HG02798 (cell line): ENCODE data around the gene WFIKKN2.

Source experiments
- ATAC-seq: cut with Tn5 transposase; IDR thresholded peaks from one replicate; pipeline ENCODE4 v1.9.1; 2021; ENCODE audit warnings: mild to moderate bottlenecking; ENCODE audit not compliant: unreplicated experiment, poor library complexity

Gene WFIKKN2

DNA sequence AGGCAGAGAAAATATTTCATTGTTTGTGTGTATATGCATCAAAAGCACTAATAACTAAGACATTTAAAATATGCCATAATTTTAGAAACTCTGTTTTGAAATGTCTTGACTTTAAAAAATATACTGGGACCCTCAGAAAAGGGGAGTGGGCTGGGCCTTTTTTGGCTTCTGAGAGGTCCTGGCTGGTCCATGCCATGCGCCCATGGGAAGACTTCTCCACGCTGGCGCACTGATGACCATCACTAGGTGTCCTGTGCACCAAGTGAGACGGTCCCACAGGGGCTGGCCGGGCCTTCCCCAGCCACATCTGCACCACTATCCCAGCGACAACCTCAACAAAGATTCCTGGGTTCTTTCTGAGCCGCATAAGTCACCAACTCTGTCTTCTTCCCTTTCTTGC, 27.0 kb upstream of the WFIKKN2 start:
- ATAC-seq, result no peak

DNA sequence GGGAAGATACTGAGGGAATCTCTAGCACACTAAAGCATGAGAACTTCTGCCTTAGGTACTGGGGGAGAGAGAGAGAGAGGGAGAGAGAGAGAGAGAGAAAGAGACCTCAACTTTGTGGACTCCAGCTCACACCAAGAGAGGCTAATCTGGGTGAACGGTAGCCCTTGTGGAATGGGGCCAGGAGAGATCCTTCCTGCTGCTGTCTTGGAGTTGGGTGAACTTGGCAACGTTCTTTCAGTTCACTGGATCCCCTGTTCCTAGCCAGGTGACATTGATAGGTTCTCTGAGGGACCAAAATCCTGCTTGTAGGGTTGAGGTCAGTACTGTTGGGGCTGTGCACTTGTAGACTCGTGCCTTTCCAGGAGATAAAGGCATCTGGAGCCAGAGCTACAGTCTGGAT, 26.5 kb upstream of the WFIKKN2 start:
- no peak for ATAC-seq

DNA sequence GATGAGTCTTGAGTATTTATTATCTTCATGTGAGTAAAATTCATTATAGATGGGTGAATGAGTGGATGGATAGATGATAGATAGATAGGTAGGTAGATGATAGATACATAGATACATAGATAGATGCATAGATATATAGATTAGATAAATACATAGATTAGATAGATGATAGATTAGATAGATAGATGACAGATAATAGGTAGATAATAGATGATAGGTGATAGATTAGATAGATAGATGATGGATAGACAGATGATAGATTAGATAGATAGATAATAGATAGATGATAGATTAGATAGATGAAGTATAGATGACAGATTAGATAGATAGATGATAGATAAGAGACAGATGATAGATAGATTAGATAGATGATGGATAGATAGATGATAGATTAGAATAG, 21.8 kb upstream of the WFIKKN2 start:
- no peak for ATAC-seq

DNA sequence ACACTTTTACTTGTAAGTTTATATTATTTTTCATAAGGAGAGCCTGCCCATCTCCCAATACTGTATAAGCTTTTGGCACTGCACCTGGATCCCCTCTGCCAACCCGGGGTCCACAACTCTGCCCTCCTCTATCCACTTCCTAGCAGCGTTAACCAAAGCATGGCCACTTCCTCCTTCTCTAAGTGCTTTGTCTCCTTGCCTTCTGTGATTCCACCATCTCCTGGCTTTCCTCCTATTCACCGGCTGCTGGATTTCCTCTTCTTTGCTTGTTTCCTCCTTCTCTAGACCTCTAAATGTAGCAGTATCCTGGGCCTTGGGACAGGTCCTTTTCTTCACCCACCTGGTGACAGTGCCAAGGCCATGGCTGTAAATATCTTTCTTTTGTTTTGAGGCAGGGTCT, 20.0 kb upstream of the WFIKKN2 start:
- ATAC-seq, result no peak

DNA sequence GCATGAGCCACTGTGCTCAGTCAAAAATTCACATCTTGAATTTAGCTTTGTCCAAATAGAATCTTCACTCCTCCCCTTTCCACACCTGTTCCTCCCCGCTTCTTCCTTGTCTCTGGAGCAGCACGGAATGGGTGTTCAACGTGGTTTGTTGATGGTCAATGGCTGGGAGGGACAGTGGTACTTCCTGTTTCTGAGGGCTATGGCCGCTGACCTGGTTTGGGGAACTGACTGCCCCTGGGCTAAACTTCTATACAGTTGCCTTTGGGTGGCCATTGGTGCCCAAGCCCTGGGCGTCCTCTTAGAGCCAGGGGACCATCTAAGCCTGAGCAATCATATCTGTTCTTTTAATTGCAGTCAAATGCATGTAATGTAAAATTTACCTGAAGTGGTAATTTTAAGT, 19.1 kb upstream of the WFIKKN2 start:
- no peak for ATAC-seq

DNA sequence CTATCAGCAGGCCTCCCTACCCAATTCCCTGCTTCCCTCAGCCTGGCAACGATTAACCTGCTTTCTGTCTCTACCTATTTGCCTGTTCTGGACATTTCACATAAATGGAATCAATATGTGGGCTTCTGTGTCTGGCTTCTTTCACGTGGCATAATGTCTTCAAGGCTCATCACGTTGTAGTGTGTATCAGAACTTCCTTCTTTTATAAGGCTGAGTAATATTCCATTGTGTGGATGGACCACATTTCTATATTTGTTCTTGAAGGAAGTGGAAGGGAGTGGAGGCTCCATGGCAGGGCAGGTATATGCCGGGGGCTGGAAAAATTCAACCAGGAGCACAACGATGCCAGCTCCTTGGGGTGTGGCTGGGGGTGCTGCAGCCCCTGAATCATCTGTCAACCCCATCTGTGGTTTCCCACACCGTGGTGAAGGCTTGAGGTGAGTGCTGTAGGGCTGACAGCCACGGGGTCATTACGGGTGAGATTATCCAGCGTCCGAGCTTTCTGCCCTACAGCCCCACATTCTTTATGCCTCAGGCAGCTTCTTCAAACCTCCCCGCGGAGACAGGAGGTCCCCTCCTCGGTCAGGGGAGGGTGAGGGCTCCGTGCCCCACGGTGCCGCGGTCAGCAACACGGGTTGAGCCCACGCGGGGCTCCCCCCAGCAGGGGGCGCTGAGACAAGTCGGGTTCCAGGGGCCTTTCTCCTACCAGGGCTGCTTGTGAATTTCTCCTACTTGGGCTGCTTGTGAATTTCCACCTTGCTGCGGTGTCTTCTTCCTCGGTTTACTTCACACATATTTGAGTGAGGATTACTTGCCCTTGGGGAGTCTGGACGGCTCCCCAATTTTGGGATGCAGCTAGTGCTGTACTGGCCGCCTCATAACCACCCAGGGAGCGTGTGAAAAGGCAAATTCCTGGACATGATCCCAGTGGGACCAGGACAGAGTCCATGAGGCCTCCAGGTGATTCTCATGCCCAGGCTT, 18.3 kb upstream of the WFIKKN2 start:
- ATAC-seq, result no peak

DNA sequence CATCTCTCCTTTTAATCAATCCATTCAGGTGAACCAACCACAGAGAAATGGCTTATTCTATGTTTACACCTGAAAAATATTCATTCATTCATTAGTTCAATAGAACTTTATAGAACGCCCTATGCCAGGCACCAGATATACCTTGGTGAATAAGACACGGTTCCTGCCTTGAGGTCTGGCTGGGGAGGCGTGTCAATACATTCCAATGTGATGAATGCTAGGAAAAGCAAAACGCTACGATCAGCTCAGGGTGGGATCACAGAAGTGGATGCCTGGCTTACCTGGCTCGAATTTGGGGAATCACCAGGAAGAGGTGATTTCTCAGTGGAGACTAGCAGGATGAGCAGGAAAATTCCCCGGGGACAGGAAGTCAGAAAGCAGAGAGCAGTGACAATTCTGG, 17.5 kb upstream of the WFIKKN2 start:
- ATAC-seq, result no peak

DNA sequence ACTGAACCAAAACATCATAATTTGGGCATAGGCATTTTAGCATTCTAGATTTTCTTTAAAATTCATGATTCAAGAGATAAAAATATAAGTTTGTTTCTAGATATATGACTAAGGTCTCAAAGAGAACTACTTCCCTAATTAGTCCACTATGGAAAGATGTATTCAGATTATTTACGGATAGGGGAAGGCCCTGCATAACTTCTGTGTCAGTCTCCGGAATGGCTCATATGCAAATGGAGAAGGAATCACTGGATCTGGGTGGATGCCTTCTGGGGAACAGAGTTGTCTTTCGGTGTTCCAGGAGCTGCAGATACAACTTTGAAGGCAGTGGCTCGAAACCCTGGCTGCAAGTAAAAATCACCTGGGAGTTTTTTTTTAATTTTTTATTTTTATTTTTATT, 17.1 kb upstream of the WFIKKN2 start:
- no peak for ATAC-seq

DNA sequence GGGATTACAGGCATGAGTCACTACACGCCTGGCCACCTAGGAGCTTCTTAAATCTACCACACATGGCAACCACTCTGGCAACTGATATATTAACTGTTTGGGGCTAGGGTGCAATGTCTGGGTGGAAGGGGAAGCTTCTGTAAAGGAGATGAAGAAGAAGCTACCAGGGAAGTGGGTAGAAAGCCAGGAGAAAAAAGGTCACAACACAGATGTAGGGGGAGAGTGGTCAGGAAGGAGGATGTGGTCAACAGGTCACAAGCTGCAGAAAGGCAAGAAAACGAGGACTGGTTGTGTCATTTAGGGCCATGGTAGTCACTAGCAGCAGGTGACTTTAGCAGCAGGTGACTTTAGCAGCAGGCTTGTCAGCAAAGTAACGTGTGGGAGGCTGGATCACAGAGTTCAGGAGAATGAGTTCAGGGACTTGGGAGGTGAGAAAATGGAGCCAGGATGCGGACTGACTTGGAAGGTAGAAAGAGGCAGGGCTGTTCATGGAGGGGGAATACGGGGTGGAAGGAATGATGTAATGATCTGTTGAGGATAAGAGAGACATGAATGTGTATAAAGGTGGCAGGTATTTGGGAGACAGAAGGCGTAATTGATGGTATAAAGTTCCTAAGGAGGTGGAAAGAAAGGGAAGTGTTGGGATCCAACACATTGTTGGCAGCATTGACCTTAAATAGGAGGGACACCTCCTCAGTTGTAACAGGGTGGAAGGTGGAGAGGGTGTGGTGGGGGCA, 16.3 kb upstream of the WFIKKN2 start:
- ATAC-seq, result no peak

DNA sequence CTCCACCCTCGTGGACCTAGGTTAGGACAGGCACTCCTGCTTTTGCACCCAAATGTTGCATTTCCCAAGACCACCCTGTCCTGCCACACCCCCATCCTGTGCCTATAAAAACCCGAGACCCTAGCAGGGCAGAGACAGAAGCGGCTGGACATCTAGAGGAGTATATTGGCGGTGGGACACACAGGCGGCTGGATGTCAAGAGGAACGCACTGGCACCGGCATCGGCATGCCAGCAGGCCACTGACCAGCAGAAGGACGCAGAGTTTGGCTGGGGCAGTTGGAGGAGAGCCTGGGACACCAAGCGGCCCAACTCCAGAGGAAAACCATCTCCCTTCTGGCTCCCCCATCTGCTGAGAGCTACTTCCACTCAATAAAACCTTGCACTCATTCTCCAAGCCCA, 14.7 kb upstream of the WFIKKN2 start:
- ATAC-seq, result no peak

DNA sequence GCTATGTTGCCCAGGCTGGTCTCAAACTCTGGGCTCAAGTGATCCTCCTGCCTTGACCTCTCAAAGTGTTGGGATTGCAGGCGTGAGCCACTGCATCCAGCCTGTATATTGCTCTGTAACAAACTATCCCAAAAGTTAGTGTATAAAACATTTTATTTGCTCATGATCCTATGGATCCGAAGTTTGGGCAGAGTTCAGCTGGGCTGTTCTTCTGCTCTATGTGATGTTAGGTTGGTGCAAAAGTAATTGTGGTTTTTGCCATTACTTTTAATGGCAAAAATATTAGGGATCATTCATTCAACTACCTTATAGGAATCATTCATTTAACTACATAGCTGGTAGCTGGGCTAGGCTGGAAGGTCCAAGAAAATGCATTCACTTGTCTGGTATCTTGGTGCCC, 12.8 kb upstream of the WFIKKN2 start:
- no peak for ATAC-seq

DNA sequence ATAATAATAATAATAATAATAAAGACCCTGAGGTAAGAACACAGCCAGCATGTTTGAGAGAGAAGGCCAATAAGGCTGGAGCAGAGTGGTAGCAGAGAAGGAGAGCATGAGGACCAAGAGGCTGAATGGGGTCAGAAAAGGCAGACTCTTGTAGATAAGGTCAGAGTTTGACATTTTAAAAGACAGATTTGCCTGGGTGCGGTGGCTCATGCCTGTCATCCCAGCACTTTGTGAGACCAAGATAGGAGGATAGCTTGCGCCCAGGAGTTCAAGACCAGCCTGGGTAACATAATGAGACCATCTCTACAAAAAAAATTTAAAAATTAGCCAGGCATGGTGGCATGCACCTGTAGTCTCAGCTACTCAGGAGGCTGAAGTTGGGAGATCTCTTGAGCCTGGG, 11.0 kb upstream of the WFIKKN2 start:
- no peak for ATAC-seq

DNA sequence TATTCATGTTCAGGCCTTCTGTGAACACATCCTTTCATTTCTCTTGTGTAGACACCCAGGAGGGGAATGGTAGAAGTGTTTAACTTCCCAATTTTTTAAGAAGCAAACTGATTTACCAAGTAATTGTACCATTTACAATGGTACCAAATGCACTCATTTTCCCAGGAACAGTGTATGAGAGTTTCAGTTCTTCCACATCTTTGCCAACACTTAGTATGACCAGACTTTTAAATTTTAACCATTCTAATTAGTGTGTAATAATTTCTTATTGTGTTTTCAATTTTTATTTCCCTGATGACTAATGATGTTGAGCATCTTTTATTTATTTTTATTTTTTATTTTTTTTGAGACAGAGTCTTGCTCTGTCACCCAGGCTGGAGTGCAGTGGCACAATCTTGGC, 10.2 kb upstream of the WFIKKN2 start:
- ATAC-seq, result no peak

DNA sequence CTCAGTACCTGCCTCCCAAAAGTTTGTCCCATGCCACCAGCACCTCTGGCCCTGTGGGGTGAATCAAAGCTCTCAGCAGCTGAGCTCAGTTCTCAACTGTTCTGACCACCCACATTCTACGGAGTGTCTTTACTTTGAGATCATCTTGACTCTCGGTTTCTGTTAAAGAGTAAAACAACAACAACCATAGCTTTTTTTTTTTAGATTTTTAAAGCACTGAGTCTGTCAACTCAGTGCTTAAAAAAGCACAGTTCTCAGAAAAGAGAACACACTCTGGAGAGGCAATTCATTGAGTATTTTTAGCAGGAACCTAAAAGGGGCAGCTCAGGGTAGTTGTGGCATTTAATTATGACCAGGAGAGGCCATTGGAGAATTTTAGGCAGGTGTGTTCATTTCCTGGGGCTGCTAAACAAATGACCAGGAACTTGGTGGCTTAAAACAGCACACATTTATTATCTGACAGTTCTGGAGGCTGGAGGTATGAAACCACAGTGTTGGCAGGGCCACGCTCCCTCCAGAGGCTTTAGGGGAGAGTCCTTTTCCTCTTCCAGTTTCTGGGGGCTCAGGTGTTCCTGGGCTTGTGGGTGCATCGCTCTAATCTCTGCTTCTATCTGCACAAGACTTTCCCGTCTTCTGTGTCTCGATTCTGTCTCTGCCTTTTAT, 6.7 kb upstream of the WFIKKN2 start:
- ATAC-seq, result peak; percentile 85

DNA sequence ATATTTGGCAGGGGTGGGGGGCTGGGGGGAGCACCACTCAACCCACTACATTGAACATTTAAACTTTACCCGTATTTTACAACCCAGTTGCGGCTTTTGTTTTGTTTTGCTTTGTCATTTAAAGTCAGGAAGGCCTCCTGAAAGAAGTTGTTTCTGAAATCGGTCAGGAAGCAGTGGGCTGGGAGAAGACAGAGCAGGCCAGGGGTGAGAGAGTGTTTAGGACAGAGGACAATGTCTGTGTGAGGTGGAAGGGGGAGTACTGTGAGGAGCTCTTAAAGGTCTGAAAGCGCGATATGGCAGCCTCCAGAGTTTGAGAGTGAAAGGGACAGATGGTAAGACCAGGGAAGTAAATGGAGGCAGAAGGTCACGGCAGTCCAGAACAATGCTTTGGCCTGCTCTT, 6.1 kb upstream of the WFIKKN2 start:
- ATAC-seq, result no peak

DNA sequence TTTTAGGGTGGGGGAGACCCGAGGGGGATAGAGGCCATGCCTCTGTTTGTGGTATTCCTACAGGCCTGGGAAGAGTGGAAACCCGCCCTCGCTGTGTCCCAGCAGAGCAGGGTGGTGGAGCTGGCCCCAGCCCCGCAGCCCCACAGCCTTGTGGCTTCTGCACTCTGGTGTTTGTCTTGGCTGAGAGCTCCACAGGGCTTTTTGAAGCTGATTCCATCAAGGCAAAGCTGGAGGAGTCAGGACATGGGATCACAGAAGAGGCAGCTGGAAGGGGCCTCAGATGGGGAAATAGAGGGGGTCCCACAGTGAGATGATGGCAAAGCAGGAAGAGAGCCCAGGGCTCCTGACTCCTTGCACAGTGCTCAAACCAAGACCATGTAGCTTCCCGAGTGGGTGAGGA, 5.0 kb upstream of the WFIKKN2 start:
- no peak for ATAC-seq

DNA sequence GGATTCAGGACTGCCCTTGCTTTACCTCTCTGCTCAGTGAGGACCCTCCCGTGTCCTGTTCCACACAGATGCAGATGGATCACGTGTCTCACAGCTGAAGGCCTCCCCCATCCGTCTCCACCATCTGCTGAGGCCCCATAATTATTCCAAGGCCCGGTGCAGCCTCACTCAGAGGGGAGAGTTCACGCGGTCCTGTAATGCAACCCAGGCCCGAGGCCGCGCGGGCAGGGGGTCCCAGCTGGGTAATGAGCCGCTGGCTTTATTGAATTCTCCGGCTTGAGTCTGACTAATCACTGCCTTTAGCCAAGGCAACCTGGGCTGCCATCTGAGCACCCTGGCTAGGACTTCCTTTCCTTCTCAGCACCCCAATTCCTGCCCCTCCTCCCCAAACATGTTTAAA, 4.4 kb upstream of the WFIKKN2 start:
- no peak for ATAC-seq

DNA sequence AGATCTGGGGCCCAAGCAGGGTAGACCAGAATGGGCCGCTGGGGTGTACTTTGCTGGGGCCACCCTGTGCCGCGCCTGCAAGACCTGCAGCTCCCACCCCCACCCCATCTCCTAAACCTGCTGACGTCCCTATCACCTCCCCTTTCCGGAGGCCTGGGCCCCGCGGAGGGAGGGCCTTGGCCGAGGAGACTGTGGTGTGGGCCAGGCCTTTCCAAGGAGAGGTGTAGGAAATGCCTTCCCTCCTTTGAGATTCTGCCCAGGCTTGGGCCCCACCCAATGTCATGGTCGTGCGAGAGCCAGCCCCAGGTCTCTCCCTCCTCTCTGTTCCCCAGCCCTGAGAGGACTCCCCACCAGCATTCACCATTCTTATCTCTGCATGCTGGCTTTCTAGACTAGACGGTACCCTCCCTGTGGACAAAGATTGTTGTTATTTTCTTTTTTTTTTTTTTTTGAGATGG, 3.9 kb upstream of the WFIKKN2 start:
- no peak for ATAC-seq

DNA sequence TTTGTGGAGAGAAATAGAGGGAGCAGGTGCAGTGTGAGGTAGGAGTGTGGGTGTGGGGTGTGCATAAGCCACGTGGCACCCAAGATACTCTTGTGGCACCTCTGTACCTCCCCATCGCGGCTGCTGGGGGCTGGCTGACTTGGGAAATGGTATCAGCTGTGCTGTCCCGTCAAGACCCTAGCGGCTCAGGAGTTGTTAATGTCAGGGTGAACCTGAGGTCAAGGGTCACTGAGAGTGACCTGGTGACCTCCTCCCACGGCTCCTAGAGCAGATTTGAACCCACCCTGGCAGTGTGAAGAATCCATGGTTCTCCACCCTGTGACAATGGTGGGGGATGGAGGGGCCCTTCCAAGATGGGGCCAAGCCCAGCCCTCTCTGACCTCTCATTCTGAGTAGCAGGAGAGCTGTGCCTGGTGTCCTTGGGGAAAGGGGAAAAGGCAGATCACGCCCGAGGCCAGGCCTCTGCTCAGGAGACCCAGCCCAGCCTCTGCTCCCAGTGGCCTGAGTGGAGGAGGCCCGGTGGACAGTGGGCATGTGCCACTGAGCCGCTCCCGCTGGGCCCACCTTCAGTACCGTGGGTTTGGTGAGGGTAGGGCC, 3.0 kb upstream of the WFIKKN2 start:
- no peak for ATAC-seq

DNA sequence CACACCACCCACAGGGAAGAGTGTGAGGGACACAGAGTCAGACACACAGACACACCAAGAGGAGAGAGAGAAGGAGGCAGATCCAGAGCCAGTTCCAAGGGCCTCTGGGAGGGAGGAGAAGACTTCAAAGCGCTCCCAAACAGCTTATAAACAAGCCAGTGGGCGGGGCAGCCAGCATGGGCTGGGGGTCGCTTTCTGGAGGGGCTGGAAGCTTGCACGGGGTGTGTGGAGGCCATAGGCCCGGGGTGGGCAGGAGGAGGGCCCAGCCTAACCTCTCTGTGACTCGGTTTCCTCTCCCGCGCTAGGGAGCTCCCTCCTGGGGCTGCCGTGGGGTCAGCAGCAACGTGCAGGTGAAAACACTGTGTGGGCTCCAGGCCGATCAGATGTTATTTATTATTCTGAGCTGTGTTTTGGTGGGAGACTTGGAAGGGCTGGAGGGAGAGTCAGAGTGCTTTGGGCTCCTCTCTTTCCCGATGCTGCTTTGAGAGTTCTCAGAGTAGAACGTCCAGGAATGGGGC, 2.5 kb upstream of the WFIKKN2 start:
- ATAC-seq, result no peak
